Left kidney (tissue), 8 donors: ENCODE data around the gene CYP2E1. TPM values are rescaled to one million over a fixed set of nuclear protein-coding genes. Genes with fewer than 3 reads are reported as not detected.
"Not testable (repeated sequence)": the region's sequence is repeated elsewhere in the genome, so short reads cannot be mapped to it uniquely, and the experiment has no call there.

ENCODE experiments used
- DNase-seq: peaks from one replicate; pipeline ENCODE4 v3.0.0-alpha.2; 2013
- long read RNA-seq, 8 donors: transcript quantifications; one replicate each; lab custom pipeline, GENCODE V29; 2026
- polyA plus RNA-seq: library from polyadenylated mRNA; unstranded; fragments of 120-200 nt; gene quantifications from one replicate; pipeline ENCODE4 v1.2.1, GENCODE V29; 2013; ENCODE audit not compliant: insufficient read length

Gene CYP2E1
- polyA plus RNA-seq = 2.8 TPM
- long read RNA-seq, donor 1 = 0 reads
- long read RNA-seq, donor 2 = 0 reads
- long read RNA-seq, donor 3 = 0 reads
- long read RNA-seq, donor 4 = 0 reads
- long read RNA-seq, donor 5 = 0 reads
- long read RNA-seq, donor 6 = 0 reads
- long read RNA-seq, donor 7 = 0 reads
- long read RNA-seq, donor 8 = 0 reads

DNA sequence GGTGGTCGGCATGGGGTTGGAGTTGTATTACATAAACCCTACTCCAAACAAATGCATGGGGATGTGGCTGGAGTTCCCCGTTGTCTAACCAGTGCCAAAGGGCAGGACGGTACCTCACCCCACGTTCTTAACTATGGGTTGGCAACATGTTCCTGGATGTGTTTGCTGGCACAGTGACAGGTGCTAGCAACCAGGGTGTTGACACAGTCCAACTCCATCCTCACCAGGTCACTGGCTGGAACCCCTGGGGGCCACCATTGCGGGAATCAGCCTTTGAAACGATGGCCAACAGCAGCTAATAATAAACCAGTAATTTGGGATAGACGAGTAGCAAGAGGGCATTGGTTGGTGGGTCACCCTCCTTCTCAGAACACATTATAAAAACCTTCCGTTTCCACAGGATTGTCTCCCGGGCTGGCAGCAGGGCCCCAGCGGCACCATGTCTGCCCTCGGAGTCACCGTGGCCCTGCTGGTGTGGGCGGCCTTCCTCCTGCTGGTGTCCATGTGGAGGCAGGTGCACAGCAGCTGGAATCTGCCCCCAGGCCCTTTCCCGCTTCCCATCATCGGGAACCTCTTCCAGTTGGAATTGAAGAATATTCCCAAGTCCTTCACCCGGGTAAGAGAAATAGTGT lies at the start of gene CYP2E1:
TSS of gene CYP2E1 (plus strand) at position 407 of the 632 bp plus-strand sequence. CDS start at position 440, 33 bp downstream.
- DNase-seq = no peak

DNA sequence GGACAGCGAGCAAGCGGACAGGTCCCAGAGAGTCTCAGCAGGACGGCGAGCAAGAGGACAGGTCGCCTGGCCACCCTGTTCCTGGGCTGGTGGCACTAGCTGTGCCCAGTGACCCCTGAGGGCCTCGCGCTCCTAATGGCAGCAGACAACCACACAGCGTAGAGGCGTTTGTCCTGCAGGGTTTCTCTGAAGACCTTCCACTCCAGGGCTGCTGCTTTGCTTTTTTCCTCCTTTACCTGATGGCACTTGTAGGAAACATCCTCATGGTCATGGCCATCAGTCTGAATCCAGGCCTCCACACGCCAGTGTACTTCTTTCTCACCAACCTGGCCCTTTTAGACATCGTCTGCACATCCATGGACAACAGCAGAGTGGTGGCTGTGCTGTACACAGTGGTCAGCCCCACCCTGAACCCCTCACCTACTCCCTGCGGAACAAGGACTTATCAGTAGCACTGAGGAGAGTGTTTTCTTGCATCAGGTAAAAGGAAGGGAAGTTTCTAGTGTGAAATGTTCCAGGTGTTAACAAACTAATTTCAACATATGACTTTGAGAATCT lies 46.0 kb upstream of the CYP2E1 start:
- no peak for DNase-seq

- DNase-seq = no peak
Measured at GRCh38 chr10:133481657-133482056, 45.5 kb upstream of the CYP2E1 start.

- no peak for DNase-seq
Measured at GRCh38 chr10:133484818-133485217, 42.3 kb upstream of the CYP2E1 start.

DNA sequence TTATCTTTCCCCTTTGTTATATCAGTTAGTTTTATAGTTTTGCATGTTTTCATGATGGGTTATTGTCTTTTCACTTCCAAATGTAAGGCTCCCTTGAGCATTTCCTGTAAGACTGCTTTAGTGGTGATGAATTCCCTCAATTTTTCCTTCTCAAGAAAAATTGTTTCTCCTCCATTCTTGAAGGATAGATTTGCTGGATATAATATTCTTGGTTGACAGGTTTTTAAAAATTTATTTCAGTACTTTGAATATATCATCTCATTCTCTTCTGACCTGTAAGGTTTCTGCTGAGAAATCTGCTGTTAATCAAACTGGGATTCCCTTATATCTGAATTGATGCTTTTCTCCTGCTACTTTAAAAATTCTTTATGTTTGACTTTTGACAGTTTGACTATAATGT lies 40.1 kb upstream of the CYP2E1 start:
- no peak for DNase-seq

DNA sequence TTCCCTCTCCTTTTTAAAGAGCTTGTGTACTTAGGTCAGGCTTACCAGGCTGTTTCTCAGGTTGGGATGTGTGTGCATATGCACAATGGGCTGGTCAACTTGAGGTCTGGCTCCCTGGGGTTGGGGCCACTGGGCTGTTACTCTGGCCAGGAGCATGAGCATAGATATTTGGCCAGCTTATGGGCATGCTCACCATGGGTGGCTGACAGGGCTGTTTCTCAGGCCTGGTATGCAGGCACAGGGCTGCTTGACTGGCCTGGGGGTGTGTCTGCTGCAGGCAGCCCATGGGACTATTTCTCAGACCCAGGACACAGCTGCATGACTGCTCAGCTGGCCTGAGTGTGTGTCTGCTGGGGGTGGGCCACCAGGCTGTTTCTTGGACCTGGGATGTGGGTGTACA lies 38.8 kb upstream of the CYP2E1 start:
- no peak for DNase-seq

DNA sequence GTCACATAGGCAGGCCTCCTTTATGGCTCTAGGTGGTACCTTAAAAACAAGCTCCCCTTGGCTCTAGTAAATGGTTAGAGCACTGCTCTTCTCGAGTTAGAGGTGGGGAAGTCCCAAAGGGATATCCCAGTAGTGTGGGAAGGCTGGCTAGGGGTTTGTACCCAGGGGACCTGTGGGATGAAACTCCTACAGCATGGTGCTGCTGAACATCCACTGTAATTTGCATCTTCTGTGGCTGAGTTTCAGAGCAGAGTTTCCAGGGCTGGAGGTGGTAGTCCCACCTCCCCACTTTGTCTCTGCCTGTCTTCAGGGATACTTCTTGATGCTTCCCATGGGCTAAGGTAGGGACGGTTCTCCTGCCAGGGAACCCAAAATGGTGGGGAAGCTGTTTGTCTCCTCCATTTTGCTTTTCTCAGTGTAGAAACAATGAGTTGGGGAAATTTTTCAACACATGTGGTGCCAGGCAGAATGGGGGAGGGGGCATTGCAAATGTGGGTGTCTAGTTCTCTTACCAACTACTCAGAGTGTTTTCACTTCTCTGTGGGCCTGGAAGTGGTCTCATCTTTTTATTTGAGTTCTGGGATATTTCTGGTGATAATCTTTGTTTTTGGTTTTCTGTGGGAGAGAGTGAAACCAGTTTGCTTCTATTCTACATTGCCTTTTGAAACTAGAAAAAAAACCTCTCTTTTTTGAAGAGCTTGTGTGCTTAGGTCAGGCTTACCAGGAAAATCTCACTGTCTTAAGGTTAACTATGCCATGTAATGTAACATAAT lies 37.2 kb upstream of the CYP2E1 start:
- DNase-seq = no peak

DNA sequence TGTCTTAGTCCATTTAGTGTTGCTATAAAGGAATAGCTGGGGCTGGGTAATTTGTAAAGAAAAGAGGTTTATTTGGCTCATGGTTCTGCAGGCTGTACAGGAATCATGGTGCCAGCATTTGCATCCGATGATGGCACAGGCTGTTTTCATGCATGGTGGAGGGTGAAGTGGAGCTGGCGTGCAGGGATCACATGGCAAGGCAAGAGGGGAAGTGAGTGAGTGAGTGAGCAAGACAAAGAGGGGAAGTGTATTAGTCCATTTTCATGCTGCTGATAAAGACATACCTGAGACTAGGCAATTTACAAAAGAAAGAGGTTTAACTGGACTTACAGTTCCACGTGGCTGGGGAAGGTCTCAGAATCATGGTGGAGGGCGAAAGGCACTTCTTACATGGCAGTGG lies 33.6 kb upstream of the CYP2E1 start:
- not testable (repeated sequence) for DNase-seq

DNA sequence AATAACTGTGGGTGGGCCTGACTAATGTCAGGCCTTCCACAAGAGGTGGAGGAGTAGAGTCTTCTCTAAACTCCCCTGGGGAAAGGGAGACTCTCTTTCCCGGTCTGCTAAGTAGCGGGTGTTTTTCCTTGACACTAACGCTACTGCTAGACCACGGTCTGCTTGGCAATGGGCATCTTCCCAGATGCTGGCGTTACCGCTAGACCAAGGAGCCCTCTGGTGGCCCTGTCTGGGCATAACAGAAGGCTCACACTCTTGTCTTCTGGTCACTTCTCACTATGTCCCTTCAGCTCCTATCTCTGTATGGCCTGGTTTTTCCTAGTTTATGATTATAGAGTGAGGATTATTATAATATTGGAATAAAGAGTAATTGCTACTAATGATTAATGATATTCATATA lies 29.8 kb upstream of the CYP2E1 start:
- not testable (repeated sequence) for DNase-seq

DNA sequence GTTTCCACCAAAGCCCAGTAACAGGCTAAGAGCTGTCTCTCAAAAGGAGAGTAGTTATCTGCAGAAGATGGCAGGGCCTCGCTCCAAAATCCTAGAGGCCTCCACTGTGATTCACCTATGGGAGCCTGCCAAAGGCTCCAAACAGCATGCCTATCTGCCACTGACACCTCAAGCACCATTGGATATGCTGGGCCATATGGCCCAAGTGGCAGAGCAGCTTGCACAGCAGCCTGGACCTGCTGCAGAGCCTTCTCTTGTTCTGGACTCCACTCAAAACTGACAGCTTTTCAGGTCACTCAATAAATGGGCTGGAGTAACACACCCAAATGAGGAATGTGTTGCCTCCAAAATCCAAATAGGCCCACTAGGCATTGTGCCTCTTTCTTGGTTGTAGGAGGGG lies 28.0 kb upstream of the CYP2E1 start:
- not testable (repeated sequence) for DNase-seq

GRCh38 chr10:133500897-133501296 lies 26.3 kb upstream of the CYP2E1 start:
- not testable (repeated sequence) for DNase-seq

DNA sequence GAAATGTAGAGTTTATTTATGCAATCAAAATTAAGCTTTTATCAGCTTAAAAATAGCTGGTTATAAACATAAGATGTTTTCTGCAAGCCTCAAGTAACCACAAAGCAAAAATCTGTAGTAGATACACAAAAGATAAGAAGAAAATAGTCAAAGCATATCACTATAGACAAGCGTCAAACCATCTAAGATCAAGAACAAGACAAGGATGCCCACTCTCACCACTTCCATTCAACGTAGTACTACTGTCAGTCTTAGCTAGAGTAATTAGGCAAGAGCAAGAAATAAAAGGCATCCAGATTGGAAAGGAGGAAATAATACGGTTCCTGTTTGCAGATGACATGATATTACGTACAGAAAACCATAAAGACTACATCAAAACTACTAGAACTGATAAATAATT lies 17.5 kb upstream of the CYP2E1 start:
- DNase-seq = no peak

- no peak for DNase-seq
Measured at GRCh38 chr10:133511408-133511807, 15.8 kb upstream of the CYP2E1 start.

DNA sequence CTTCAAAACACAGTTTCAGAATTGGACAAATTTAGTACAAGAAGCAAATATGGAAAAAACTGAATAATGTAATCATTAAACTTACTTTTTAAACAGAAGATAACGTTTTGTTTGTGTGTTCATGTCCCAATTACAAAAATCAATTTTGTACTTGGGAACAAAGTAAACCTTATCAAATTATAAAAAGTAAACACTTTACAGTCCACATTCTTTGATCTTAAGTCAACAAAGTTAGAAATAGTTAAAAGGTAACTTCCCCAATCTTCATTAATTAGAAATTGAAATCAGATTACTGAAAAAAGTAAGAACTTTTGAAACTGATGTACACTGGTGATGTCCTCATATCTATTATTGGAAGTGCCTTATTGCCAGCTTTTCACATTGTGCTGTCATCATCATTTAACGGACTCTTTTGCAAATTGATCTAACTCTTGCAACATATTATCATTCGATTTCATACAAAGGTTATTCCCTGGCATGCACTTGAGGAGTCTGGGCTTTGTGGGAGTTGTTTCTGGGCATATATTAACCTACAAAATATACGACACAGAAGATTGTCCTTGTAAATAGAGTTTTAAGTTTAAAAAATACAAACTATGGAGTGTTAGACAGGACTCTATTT lies 15.1 kb upstream of the CYP2E1 start:
- DNase-seq = no peak

DNA sequence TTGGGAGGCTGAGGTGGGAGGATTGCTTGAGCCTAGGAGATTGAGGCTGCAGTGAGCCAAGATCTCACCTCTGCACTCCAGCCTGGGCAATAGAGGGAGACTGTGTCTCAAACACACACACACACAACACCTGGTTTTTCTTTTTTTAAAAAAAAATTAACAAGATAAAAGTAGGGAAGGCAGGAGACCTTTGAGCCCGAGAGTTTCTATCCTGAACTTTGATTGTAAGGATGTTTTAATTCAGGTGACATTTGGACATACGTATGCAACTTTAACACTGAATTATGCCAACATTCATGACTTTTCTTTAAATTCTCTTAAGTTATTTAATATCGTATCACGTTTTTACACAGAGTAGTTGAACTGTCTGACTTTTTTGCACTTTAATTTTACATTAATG lies 11.7 kb upstream of the CYP2E1 start:
- no peak for DNase-seq

DNA sequence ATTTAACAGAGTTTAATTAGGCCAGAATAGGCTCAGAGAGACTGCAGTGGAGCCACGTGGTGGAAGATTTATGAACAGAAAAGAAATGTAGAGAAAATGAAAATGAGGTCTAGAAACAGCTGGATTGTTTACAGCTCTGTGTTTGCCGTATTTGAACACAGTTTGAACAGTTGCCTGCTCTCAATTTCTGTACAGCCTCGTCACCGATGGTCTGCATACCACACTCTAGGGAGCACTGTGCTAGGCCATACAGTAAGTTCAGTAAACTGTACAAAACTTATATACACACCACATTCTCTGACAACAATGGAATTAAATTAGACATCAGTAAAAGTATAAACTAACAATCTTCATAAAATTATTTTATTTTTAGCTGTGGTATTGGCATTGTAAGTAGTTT lies 11.1 kb upstream of the CYP2E1 start:
- no peak for DNase-seq

DNA sequence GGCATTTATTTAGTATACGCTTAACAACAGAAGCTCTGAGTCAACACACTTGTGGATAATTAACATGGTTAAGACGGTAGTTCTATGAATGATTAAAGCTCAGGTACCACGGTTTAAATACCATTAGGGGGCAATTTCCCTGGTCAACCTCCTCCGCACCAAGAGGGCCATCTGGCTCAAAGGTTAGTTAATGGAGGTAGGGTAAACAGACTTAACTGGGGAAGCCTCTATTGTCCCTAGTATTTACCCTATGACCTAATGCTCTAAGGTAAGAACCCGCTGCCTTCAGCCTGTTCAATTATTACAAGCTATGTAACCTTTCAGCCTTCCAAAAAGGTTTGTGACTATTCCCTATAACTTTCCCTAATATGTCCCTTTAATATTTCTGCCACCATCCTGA lies 8.6 kb upstream of the CYP2E1 start:
- DNase-seq = not testable (repeated sequence)

DNA sequence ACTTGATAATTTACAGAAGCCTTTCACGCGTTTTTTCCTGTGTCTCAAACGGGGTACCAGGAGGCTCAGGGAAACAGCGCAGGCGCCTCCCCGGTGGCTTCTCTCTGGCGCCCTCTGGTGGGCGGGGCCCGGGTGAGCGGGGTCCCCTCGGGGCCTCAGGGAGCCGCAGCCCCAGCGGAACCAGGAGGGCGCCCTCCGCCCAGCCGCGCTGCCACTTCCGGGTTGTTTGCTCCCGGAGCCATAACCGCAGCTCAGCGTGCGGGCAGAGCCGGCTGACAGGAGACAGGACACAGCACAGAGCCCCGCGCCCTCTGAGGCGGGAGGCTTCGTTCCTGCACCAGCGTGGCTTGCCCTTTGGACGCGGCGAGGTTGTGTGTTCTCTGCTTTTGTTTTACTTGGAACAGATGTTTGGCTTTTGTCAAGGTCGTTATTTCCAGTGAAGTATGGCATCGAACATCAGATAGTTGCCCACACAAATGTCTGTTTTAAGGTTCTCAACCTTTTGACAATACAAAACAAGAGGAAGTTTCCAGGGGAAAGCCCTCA lies 6.9 kb upstream of the CYP2E1 start:
- DNase-seq = peak; percentile 42

- no peak for DNase-seq
Measured at GRCh38 chr10:133523631-133524203, 3.4 kb upstream of the CYP2E1 start.

- DNase-seq = no peak
Measured at GRCh38 chr10:133525444-133525843, 1.7 kb upstream of the CYP2E1 start.

- no peak for DNase-seq
Measured at GRCh38 chr10:133527771-133528271, 658 bp downstream of the CYP2E1 start.
